CD4-positive, alpha-beta T cell treated with Interleukin-12 subunit alpha and Interleukin-12 subunit beta, for 1 hour (primary cell): ENCODE measurements around the gene SWT1.
A peak's percentile ranks its signal among the peaks of the same experiment; 100 is the strongest.

Source experiments
- DNase-seq: peaks from one replicate; pipeline ENCODE4 v3.0.0-alpha.2; 2020

SWT1 gene, protein sequence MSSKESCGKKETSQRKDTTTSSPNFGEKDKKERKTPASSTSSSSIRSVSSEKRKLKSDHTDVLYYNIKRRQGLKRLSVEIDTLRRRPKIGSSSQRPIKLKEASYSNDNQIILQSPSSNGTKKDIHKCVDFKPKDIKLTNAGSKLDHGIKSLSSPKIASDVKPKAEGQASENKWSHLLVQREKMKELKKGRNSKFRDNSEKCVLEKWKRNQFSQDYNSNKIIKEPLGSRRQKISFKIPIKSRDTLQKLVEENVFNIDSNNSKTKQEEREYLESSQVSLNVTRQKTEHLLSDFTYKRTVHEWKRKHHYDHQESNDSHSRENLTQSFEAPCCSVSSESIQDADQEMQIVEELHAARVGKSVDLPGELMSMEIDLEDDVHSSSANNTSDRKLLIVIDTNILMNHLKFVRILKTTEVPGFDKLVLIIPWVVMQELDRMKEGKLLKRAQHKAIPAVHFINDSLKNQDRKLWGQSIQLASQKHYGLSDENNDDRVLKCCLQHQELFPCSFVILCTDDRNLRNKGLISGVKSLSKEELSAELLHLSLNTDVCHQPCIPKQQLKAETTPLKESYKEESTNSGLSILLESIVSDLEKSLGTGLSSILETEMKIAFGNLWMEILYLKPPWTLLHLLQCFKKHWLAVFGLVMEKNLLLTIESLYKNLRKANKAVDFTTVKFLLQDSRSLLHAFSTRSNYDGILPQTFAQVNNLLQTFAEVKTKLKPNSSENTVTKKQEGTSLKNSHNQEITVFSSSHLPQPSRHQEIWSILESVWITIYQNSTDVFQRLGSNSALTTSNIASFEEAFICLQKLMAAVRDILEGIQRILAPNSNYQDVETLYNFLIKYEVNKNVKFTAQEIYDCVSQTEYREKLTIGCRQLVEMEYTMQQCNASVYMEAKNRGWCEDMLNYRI

DNA sequence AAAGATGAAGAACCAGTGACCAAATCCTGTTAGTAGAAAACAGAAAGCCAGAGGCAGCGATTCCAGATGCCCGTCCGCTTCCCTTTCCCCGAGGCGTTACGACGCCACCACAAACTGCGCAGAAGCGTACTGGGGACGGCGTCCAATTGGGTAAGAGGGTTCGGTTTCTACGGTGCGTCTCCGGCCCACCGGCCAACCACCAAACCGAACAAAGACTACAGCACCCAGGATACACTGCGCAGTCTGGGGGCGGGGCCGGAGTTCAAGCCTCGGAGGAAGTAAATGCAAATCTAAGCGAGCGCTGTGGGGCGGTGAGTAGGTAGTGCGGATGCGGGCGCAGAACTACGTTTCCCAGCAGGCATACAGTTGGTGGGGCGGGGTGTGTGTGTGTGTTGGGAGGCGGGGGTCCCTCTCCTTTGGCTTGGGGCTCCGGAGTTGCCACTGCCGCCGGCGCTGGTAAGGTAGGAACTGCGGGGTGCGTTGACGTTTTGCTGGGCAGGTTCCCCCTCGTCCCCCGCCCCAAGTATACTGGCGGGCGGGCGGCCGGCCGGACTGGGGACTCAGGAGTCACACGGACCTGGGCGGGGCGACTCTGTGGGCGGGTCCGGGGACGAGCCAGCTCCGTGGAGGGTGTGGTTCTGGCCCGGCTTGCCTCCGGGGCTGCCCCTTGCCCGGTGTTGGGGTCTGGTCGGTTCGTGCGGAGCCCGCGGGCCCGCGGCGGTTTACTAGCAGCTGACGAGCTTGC is at the start of gene SWT1, which contains the start of gene TRMT1L:
Gene SWT1, plus strand, starts transcription at position 314 of the 745 bp plus-strand sequence. CDS start 3,675 bp downstream, outside the sequence.
Gene TRMT1L, minus strand, starts transcription at position 100 of the 745 bp plus-strand sequence. CDS start 241 bp downstream, outside the sequence.
- DNase-seq: peak; percentile 99

DNA sequence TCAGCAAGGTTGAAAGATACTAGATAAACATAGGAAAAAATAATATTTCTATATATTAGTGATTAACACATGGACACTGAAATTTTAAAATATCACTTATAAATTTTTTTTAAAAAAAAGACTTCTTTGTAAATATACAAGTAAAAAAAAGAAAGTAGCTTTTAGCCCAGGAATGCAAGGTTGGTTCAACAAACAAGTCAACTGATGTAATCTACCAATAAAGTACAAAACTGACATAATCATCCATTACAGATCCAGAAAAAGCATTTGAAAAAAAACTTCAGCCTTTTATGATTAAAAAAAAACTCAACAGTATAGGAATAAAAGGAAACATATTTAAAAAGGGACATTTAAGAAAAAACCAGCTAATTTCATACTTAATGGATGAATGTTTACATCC is 48.6 kb upstream of the SWT1 start:
- DNase-seq: no peak

DNA sequence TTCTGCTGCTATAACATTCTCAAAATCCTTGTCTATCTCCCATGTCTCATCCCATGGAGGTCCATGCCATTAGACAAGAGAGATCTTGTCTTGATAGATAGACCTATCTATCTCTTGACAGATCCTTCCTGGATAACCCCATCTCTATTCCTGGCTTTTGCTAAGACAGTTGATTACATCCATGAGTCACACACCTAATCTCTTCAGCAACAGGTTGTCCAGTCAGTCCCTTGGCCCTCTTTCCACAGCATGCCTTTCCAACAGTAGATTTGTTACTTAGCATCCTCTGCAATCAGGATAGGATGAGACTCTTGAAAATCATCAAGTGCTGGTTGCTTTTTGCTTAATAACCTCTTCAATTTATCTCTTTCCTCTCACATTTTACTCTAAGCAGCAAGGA is 46.8 kb upstream of the SWT1 start:
- DNase-seq: no peak

DNA sequence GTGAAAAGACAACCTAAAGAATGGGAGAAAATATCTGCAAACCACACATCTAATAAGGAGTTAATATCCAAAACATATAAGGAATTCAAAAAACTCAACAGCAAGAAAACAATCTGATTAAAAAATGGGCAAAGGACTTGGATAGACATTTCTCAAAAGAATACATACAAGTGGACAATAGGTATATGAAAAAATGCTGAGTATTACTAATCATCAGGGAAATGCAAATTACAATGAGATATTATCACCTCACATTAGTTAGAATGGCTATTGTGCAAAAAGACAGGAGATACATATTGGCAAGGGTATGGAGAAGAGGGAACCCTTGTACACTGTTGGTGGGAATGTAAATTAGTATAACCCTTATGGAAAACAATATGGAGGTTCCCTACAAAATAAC is 45.1 kb upstream of the SWT1 start:
- DNase-seq: no peak

DNA sequence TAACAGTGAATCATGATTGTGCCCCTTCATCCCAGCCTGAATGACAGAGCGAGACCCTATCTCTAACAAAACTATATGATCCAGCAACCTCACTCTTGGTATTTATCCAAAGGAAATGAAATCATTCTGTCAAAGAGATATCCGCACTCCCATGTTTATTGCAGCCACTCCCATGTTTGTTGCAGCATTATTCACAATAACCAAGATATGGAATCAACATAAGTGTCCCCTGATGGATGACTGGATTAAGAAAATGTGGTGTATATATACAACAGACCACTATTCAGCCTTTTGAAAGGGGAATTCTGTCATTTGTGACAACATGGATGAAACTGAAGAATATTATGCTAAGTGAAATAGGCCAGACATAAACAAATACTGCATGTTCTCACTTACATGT is 44.6 kb upstream of the SWT1 start:
- no peak for DNase-seq

DNA sequence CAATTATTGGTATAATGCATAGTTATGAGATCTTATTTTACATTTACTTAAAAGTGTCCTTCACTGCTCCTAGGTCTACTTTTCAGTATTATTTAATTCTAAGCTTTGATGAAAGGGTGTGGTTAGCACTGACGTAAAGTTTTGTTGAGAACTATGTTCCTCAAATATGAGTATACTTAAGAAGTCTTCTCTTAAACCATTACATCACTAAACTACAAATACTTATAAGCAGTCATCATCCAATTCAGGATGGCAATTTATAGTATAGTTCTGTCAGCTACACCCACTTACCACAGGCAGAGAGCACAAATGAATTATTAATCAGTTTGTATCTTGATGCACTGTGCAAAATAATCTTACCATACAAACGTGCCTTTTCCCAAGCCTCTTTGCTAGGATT is 27.3 kb upstream of the SWT1 start:
- DNase-seq: no peak

DNA sequence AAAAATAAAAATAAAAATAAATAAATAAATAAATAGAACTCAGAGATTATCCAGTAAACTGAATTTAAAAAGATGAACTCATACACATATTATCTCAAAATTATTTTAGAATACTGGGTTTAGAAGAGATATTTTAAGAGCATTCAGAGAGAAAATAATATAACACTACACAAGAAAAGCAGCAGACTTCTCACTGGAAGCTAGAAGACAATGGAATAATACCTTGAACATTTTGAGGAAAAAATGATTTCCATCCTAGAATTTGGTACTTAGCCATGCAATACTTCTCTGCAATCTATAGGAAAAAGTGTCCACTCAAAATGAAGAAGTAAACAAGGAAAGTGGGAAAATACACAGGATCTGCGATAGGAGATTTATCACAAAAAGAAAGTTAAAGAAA is 24.4 kb upstream of the SWT1 start:
- no peak for DNase-seq

DNA sequence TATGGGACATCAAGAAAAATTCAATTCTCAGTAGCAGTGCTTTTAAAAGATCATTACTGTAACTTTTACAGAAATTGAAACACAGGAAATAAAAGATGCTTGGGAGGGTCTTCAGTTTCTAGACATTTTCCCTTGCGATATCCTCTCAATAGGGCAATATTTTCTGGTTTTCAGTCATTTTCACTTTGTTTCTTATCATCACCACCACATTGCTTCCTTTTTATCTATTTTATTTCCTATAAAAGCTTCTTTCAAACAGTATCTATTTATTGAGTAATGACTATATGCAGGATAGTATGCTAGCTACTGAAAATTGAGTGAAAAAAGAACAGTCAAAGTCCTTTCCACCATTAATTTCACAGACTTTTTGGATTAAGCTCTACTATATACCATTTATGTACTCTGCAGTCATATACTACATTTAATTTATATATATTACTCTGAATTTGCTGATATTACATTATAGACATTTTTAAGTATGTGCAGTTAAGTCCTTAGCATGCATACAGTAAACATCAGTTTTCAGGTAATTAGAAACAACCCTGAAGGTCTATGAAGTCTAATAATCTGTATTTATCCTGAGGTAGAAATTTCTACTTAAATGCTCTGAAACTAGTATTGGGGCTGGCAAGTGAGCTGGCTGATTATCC is 18.9 kb upstream of the SWT1 start:
- DNase-seq: no peak

DNA sequence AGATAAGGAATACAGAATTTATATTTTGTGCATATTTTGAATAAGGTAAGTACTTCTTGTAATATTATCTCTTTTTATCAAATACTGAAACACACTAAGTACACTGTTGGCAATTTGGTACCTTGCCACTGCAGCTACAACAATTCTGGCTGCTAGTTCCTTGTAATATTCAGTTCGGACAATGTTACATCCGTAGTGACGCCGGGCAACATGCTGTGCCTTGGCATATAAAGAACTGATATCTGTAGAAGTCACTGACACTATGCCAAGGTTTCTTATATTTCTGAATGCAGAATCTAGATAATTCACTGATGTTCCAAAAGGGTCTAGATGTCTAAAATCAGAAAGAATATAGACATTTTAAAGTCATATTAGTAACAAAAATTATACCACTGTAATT is 17.7 kb upstream of the SWT1 start:
- no peak for DNase-seq

DNA sequence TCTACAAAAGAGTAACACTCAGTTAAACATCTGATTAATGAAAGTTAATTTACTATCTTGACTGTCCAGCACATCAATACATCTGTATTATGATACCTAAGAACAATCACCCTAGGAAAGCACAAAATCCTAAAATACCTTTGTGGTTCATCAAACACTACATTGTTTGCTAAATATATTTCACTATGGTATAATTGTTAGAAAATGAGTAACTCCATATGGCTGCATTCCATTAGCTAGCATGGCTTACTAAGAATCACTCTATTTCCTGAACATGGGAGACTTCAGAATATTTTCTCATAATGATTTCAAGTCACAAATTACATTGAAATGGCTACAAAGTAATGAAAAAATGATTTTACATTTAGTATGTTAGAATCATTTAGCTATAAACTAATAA is 12.7 kb upstream of the SWT1 start:
- no peak for DNase-seq

DNA sequence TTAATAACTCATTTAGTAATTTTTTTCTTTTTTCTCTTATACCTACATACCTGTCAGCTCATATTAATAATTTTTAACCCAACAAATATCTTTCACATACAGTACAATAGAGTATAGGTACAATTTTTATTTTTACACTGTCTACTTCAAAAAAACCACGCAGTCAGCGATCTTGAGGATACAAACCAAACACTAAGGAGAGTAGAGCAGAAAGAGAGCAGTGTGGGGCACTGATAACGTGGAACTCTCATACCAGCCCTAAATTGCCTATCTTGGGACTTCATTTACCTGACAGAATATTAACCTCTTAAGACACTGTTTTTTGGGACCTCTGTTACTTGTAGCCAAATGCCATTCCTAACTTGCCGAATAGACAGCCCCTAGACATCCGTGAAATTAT is 5.8 kb upstream of the SWT1 start:
- no peak for DNase-seq

DNA sequence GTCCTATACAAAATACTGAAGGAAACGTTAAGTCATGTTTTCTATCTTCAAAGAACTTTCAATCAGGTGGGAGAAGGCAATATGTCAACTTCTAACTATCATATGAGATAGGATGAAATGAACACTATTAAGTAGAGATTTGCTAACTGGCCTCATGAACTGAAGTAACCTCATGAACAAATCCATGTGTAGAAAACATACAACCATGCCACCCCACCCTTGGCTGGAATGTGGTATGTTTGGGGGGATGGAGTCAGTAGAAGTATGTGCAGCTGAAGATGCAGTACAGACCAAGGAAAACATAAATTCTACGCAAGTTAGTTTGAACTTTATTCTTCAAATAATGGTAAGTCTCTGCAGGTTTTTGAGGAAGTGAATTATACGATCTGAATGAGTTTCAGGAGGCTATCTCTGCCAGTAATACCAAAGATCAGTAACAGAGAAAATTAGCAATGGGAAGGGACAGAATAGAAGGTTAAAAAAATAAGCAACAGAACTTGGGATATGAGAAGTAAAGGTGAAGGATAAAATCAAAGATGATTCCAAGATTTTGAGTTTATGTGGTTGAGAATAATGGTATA is 4.7 kb upstream of the SWT1 start:
- no peak for DNase-seq

DNA sequence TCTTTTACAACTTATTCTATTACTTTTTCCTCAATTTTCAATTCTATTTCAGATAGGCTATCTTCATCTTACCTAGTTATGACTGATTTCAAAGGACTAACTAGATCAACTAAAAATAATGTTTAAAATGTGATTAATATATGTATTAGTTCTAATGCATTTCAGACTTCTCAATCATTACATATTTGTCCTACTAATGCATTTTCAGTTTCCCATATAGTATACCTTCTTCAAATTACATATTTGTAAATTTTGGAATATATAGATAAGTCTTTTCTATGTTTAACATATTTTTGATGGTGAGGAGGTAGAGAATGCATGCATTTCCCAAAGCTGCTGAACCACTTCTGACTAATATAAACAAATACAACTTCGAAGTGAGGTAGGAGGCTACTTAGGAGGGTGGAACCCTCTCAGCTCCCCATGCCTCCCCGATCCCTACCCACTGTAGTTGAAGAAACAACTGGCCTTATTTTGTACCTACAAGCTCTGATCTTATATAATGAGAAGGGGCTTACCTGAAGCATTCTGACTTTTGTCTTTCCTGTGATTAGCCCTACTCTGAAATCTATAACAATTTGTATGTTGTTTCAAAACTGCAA is 2.0 kb upstream of the SWT1 start:
- DNase-seq: no peak

DNA sequence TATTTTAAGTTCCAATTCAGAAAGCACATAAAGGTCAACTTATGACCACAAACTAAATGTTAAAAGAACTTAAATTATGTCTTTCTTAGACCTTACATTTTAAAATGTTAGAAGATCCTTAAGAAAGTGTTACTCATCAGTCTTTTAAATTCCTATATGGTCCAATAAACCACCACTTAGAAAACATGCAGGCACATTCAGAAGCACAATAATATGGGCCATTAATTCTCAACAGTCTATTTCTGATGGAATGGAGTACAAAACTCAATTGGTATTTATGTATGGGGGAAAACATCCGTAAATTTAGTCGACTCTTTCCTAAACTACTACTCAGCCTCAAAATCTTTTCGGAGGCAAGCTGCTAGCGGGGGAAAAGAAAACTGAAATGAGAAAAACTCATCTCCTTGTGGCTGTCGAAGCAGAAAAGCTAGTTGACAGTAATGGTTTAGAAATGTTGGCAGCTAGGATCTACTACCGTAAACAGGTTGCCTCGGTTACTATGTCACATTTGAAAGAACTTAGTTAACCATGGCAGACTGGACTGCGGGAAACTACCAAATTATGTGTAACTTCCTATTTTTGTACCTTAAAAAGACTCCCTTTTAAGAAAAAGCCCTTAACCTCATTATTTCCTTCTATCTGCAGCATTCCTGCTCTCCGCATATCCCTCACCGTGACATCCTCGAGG is 1.2 kb upstream of the SWT1 start:
- DNase-seq: peak; percentile 46

DNA sequence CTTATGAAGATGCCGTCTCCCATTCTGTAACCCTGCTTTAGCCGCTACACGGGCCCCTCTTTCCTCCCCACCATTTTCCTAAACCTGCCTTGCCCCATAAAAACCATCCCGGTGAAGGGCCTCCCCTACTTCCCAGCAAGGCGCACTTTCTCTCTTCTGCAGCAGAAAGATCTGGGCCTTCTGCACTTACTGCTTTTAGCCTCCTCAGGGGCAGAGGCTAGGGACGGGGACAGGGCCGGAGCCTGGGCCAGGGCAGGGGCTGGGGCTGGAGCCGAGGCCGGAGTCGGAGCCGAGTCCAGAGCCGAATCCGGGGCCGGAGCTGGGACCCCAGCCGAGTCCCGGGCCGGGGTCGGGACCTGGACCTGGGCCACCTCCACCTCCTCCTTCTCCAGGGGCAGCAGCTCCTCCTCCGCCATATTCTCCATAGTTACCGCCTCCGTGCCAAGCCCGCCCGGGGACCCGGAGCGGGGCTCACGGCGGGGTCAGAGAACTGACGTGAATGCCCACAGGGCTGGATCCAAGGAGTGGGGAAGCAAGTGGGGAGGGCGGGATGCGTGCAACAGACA is 596 bp upstream of the SWT1 start:
- DNase-seq: no peak

DNA sequence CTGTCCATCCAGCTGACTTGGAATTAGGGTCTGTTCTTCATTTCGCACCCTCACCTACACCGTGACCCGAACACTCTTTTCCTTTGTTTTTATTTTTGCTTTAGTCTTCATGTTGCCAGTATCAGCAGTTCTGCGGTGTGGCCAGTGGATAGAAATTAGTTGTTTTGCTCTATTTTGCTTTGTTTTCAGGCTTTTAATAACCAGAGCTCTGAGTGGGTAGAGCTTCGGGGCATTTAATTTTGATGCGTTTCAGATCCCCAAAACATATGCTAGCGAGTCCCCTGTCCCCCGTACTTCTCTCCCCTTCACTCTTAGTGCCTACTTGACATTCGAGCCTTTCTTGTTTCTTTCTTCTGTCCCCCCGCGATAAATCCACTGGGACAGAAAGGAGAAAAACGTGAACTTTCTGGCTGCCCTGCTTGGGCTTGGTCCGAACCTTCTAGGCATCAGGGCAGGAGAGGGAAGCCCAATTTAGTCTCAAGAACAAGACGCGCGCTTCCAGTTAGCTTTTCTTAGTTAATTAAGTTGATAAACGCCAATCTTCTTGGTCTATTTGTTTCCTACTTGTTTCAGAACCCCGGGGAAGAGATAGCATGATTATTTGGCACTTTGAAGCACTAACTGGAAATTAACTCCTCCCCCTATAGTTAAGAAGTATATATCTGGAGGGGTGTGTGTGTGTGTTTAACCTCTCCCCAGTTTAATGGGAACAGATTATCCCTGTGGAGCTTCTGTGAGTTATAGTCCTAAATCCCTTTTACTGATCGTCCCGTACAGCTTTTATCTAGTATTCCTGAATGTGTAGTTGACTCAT is 839 bp downstream of the SWT1 start:
- peak; percentile 6 for DNase-seq

DNA sequence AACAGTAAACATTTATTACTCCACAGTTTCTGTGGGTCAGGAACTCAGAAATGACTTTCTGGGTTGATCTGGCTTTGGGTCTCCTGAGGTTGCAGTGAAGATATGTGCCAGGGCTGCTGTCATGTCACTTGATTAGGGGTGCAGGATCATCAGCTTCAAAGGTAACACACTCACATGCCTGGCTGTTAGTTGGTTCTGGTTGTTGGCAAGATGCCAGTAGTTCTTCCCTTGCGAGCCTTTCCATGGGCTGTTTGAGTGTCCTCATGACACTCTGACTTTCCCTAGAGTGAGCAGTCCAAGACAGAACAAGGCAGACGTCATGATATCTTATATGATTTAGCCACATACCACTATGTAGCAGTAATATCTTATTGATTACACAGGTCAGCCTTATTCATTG is 1.8 kb downstream of the SWT1 start:
- DNase-seq: no peak

DNA sequence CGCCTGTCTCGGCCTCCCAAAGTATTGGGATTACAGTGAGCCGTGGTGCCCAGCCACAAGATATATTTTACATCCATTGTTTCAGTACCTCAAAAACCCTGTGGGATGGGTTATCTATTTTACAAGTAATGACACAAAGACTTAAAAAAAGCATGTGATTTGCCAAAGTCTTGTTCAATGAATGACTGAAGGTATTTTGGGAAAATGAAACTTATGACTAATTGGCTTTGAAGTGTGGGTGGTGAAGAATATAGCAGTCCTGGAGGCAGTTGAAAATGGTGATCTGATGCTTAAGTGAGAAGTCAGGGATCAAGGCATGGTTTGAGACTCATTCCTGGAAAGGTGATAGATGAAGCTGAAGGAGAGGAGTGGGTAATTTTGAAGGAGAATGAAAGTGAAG is 3.0 kb downstream of the SWT1 start:
- DNase-seq: no peak

DNA sequence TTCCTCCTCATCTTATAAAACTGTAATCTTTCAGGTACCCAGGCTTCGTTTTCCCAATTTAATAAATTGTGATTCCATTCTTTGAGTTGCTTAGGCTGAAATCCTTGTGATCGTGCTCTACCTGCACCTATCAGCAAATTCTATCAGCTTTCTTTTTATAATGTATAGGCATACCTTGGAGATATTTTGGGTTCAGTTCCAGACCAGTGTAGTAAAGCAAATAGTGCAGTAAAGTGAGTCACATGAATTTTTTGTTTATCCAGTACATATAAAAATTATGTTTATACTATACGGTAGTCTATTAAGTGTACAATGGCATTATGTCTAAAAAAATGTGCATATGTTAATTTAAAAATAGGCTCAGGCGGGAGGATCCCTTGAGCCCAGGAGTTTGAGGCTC is 5.5 kb downstream of the SWT1 start:
- DNase-seq: no peak

DNA sequence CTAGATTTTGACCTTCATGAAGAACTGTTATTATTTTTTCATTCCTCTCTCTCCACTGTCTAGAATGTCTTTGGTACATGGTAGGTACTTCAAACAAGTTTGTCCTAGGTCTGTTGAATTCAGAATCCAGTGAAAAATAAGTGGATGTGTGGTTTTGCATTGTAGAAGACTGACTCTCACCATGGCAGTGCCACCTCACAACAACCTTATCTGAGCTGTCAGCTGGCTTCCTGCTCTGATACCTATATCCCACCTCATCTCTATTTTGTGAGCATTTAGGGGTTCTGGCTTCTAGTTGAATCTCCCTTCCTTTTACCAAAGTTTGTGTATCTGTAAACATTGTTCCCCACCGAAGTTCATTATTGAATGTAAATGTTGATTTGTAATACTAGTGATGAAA is 9.1 kb downstream of the SWT1 start:
- no peak for DNase-seq
